Activated CD4-positive, alpha-beta T cell treated with anti-CD3 and anti-CD28 coated beads, Interleukin-2, amount 50 U/mL, for 4 hours (primary cell): Measurements from ENCODE around the gene SRRM2.

Experiments
- DNase-seq, 2 experiments: peaks; one replicate each; pipeline ENCODE4 v3.0.0-alpha.2; 2020

The SRRM2 gene

GRCh38 chr16:2778630-2778958, 26.2 kb downstream of the SRRM2 start:
- DNase-seq = no peak

DNA sequence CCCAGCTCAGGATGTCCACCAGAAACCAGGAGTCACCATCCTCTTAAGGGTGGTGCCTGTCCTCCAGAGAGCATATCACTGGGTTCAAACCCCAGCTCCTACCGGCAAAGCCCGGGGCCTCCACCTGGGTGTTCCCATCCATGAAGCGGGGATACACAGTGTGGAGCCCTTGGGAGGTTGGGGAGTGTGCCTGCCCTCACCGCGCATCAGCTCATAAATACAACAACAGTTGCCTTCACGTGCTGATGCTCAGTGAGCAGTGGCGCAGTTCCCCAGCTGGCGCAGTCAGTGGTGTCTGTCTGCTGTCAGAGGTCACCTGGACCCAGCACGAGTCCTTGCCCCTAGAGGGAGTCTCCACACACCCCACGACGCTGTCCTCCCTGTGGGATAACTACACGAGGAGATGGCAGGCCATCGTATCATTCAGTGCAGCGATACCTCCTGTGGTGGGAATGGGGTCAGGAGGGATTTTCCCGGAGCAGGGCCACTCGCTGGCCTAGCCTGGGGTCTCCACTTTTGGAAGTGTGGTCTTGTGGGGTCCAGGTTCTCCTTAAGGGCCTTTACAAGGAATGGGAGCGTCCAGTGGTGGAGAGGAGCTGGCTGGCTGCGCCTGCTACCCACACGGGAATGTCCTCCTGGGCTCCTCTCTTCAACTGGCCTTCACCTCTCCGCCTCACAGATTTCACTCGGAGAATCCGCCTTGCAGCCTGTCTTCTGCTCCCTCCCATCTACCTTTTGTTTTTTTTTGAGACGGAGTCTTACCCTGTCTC, 26.9 kb downstream of the SRRM2 start:
- no peak for DNase-seq

DNA sequence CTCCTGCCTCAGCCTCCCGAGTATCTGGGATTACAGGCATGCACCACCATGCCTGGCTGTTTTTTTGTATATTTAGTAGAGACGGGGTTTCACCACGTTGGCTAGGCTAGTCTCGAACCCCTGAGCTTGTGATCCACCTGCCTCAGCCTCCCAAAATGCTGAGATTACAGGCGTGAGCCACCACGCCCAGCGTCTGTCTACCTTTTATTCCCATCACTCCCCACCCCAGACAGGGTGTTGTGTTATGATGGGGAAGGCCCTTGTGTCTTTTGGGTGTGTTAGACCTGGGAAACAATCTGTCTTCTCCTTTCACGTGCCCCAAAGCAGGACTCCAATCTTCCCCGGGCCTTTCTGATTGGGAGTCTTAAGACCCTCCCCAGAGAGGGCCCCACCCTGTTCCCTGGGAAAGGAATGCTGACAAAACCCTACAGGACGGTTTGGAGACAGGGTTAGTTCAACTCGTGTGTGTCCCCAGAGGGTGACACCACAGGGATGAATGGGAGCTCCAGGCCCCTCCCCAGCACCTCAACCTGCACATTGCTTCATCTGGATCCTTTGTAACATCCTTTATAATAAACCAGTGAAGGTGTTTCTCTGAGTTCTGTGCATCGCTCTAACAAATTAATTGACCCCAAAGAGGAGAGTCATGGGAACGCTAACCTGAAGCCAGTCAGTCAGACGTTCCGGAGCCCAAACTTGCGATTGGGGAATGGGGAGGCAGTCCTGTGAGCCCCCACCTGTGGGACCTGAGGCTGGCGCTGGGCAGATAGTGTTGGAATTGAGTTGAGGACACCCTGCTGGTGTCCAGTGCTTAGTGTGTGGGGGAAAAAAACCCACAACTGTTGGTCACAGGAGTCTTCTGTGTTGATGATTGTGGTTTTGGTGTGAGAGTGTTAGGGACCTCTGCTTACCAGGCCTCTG, 27.8 kb downstream of the SRRM2 start:
- no peak for DNase-seq

GRCh38 chr16:2782583-2783351, 30.3 kb downstream of the SRRM2 start:
- DNase-seq = no peak

- DNase-seq = no peak
Measured at GRCh38 chr16:2783581-2784357, 31.3 kb downstream of the SRRM2 start.

- no peak for DNase-seq
Measured at GRCh38 chr16:2784358-2785100, 32.1 kb downstream of the SRRM2 start.

DNA sequence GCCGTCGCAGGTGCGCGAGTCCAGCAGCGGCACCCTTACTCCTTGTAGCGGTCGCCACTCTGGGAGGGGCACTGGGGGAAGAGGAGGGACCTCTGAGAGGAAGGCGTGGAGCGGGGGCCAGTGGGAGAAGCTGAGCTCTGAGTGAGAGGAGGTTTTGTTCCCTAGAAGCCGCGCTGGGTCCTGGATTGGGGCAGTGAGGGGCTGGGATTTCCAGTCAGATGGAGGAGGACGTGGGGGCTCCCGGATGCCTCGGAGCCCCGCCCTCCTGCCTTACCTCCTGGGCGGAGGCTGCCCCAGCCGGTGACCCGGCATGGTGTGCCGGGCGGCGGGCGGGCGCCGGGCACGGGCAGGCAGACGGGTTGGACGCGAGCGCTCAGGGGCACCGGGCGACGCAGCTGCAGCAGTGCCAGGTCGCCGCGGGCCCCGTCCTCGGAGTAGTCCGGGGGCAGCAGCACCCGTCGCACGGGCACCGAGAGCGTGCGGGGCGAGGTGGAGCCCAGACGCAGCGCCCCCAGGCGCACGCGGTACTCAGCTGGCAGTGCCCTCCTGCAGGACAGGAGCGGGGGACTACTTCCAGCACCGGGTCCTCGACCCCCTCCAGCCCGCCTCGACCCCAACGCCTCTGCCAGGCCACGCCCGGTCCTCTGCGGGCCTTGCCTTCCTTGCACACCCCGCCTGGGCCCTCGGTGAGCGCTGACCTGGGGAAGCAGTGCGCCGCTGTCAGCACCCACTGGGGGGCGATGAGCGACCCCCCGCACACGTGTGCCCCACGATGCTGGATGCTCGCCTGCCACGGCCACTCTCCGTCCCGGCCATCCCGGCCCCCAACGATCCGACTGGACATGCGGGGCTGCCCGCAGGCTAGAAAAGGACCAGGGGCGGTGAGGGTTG, 32.9 kb downstream of the SRRM2 start:
- no peak for DNase-seq

GRCh38 chr16:2786061-2786825, 33.8 kb downstream of the SRRM2 start:
- DNase-seq = no peak

- no peak for DNase-seq
Measured at GRCh38 chr16:2786826-2787151, 34.4 kb downstream of the SRRM2 start.

- DNase-seq = no peak
Measured at GRCh38 chr16:2787406-2787805, 35.0 kb downstream of the SRRM2 start, which contains the start of gene PRSS33. Gene PRSS33, minus strand, starts transcription at chr16:2787560. Its CDS starts 1,013 bp downstream, at chr16:2786547.

- no peak for DNase-seq
Measured at GRCh38 chr16:2787961-2788360, 35.5 kb downstream of the SRRM2 start.

- no peak for DNase-seq
Measured at GRCh38 chr16:2790631-2791030, 38.2 kb downstream of the SRRM2 start.

DNA sequence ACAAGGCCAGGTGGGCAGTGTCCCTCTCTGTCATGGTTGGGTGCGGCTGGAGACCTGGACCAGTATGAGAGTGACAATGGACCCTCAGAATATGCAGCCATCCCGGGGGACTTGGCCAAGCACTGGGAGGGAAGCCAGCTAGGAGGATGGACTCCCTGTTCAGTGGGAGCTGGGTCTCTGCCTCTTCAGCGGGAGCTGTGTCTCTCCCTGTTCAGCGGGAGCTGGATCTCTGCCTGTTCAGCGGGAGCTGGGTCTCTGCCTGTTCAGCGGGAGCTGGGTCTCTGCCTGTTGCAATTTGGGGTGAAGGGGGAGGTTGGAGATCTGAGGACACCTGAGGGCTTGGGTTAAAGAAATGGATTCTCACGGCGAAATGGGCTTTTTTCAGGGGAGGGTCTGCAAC, 38.7 kb downstream of the SRRM2 start:
- DNase-seq = no peak

DNA sequence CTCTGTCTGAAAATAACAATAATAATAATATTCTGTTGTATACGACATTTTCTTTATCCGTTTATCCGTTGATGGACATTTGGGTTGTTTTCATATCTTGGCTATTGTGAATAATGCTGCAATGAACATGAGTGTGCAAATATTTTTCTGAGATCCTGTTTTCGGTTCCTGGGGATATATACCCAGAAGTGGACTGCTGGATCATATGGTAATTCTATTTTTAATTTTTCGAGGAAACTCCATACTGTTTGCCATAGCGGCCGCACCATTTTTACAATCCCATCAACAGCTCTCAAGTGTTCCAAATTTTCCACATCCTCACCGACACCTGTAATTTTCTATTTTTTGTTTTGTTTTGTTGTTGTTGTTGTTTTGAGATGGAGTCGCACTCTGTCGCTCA, 40.5 kb downstream of the SRRM2 start:
- DNase-seq = no peak

DNA sequence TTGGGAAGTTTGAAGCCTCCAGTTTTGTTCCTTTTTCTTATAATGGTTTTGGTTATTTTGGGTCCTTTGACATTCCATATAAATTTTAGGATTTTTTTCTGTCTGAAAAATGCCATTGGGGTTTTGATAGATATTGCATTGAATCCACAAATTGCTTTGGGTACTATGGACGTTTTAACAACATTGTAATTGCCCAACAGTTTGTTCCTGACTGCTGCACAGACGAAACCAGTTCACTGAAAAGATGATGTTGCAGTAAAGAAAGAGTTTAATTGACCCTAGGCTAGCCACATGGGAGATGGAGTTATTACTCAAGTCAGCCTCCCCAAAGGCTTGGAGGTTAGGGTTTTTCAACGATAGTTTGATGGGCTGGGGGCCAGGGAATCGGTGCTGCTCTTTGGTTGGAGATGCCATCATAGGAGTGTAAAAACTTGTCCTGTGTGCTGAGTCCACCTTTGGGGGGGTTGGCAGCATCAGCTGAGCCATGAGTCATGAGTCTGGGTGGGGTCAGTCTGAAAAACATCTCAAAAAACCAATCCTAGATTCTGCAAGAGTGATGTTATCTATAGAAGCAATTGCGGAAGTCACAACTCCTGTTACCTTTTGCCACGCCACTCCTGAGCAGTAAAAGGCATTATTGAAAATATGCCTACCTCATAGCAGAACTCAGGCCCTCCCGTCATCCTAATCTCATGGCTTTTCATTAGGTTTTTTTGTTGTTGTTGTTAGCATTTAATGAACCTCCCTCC, 43.1 kb downstream of the SRRM2 start:
- no peak for DNase-seq

GRCh38 chr16:2798723-2799204, 46.3 kb downstream of the SRRM2 start:
- no peak for DNase-seq

DNA sequence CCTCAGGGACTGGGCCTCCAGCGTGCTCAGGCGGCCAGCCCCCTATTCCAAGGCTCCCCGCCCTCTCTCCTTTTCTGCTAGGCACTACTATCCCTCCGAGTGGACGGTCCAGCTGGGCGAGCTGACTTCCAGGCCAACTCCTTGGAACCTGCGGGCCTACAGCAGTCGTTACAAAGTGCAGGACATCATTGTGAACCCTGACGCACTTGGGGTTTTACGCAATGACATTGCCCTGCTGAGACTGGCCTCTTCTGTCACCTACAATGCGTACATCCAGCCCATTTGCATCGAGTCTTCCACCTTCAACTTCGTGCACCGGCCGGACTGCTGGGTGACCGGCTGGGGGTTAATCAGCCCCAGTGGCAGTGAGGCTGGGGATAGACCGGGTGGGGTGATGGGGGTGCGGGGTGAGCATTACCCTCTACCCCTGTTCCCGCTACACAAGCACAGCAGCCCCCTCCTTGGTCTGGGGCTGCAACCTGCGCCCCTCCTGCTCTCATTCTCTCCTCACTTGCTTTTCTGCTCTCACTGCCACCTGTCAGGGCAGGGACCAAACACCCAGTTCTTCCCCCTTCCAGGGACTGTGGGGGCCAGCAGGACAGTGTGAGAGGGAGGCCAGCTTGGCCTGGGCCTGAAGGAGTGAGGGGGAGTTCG, 46.9 kb downstream of the SRRM2 start:
- DNase-seq = no peak

GRCh38 chr16:2799859-2800226, 47.4 kb downstream of the SRRM2 start:
- DNase-seq = no peak
